Measurements from ENCODE around the gene SERGEF.
A peak's percentile ranks its signal among the peaks of the same experiment; 100 is the strongest.
"Not testable (repeated sequence)": the region's sequence is repeated elsewhere in the genome, so short reads cannot be mapped to it uniquely, and the experiment has no call there.

The SERGEF gene

GRCh38 chr11:18012122-18012905 is 533 bp downstream of the SERGEF start:
- H3K27ac ChIP-seq, result peak overlapping the region; percentile 84

GRCh38 chr11:18011633-18012032 is 1.2 kb downstream of the SERGEF start:
- no peak for TF ChIP-seq CTCF (conservative IDR thresholded peaks at IDR 0.05)
- H3K27ac ChIP-seq, result peak overlapping the region; percentile 84

More at GRCh38 chr11:18012122-18012905, 533 bp downstream of the SERGEF start:
- TF ChIP-seq CTCF (conservative IDR thresholded peaks at IDR 0.05), result no peak

GRCh38 chr11:18010977-18011586 is 1.8 kb downstream of the SERGEF start:
- H3K27ac ChIP-seq, result peak overlapping the region; percentile 84
- no peak for TF ChIP-seq CTCF (conservative IDR thresholded peaks at IDR 0.05)

GRCh38 chr11:18010121-18010670 is 2.7 kb downstream of the SERGEF start:
- H3K27ac ChIP-seq, result no peak overlapping the region
- TF ChIP-seq CTCF (conservative IDR thresholded peaks at IDR 0.05), result 0 out of 2 replicates have a peak, but pooled peaks have one; percentile 14

- TF ChIP-seq CTCF (conservative IDR thresholded peaks at IDR 0.05), result no peak
- H3K27ac ChIP-seq, result no peak overlapping the region
Measured at GRCh38 chr11:18005376-18006129, 7.3 kb downstream of the SERGEF start.

- H3K27ac ChIP-seq, result no peak overlapping the region
- no peak for TF ChIP-seq CTCF (conservative IDR thresholded peaks at IDR 0.05)
Measured at GRCh38 chr11:18001191-18001590, 11.7 kb downstream of the SERGEF start.

GRCh38 chr11:18000760-18001159 is 12.1 kb downstream of the SERGEF start:
- H3K27ac ChIP-seq, result no peak overlapping the region
- no peak for TF ChIP-seq CTCF (conservative IDR thresholded peaks at IDR 0.05)

GRCh38 chr11:18000128-18000527 is 12.7 kb downstream of the SERGEF start:
- H3K27ac ChIP-seq, result not testable (repeated sequence)

Data from VCaP (cell line).